K562 (cell line): ENCODE data around the gene VPS41. TPM values are rescaled to one million over a fixed set of nuclear protein-coding genes. Genes with fewer than 3 reads are reported as not detected.

ENCODE experiments used
- ATF7 ChIP-seq: fragments of 450-650 bp; IDR thresholded peaks from 2 replicates; pipeline ENCODE4 v1.7.1; 2014; ENCODE audit warnings: mild to moderate bottlenecking, moderate library complexity
- CEBPB ChIP-seq: fragments of 450-650 bp; IDR thresholded peaks from 2 replicates; pipeline ENCODE4 v1.6.1; 2016; ENCODE audit warnings: missing genetic modification characterization, missing compliant biosample characterization
- CSDE1 ChIP-seq, 2 experiments: fragments of 450-650 bp; IDR thresholded peaks; 2 replicates each; pipeline ENCODE4 v1.6.1; 2016; ENCODE audit warnings: mild to moderate bottlenecking in 1 of 2
- ELF1 ChIP-seq: fragments of 200-800 bp; sonication (Bioruptor generic); IDR thresholded peaks from 2 replicates; pipeline ENCODE4 v1.6.1; 2016; ENCODE audit warnings: missing genetic modification characterization, missing compliant biosample characterization
- ELF2 ChIP-seq: fragments of 250-450 bp; sonication (Bioruptor Pico); IDR thresholded peaks from 2 replicates; pipeline ENCODE4 v1.5.0; 2021; ENCODE audit warnings: mild to moderate bottlenecking
- EP300 ChIP-seq: IDR thresholded peaks from 2 replicates; pipeline ENCODE4 v1.6.1; 2012; ENCODE audit warnings: low read length, improper control_type of control experiment
- GATAD2B ChIP-seq: fragments of 450-650 bp; IDR thresholded peaks from 2 replicates; pipeline ENCODE4 v1.6.1; 2017; ENCODE audit warnings: mild to moderate bottlenecking, borderline replicate concordance
- HCFC1 ChIP-seq: IDR thresholded peaks from 2 replicates; pipeline ENCODE4 v1.6.1; 2012; ENCODE audit warnings: low read depth, low read length, improper control_type of control experiment
- KLF13 ChIP-seq: fragments of 450-650 bp; IDR thresholded peaks from 2 replicates; pipeline ENCODE4 v1.6.1; 2016; ENCODE audit warnings: missing genetic modification characterization, low read depth, mild to moderate bottlenecking, missing compliant biosample characterization, moderate library complexity, borderline replicate concordance
- L3MBTL2 ChIP-seq: fragments of 450-650 bp; IDR thresholded peaks from 2 replicates; pipeline ENCODE4 v1.6.1; 2016; ENCODE audit warnings: mild to moderate bottlenecking, moderate library complexity
- MTA1 ChIP-seq: fragments of 450-650 bp; IDR thresholded peaks from 2 replicates; pipeline ENCODE4 v1.6.1; 2017; ENCODE audit warnings: borderline replicate concordance
- MYNN ChIP-seq, 2 experiments: sonication (generic); formaldehyde crosslinking in 1 of 2; IDR thresholded peaks; 2 replicates each; pipeline versions ENCODE4 v1.5.0 to v1.6.1; 2016 to 2020; ENCODE audit warnings: antibody characterized with exemption in 1 of 2, missing genetic modification reagents in 1 of 2
- PCBP1 ChIP-seq: fragments of 200-400 bp; formaldehyde crosslinking; IDR thresholded peaks from 2 replicates; pipeline ENCODE4 v1.6.1; 2018; ENCODE audit warnings: mild to moderate bottlenecking, low read depth, low read length; ENCODE audit not compliant: poor library complexity, severe bottlenecking
- PHB ChIP-seq: fragments of 250-450 bp; sonication (Bioruptor Pico); IDR thresholded peaks from 2 replicates; pipeline ENCODE4 v1.5.0; 2021
- POLR2AphosphoS2 ChIP-seq: IDR thresholded peaks from 2 replicates; pipeline ENCODE4 v1.6.1; 2012; ENCODE audit warnings: low read length, improper control_type of control experiment
- POU5F1 ChIP-seq: fragments of 150-350 bp; IDR thresholded peaks from 2 replicates; pipeline ENCODE4 v1.6.1; 2014; ENCODE audit warnings: borderline replicate concordance, low read length, low read depth, mild to moderate bottlenecking; ENCODE audit not compliant: partially characterized antibody
- SIN3A ChIP-seq, 2 experiments: fragments of 150-350 bp in 1 of 2; IDR thresholded peaks; 2 replicates each; pipeline ENCODE4 v1.6.1; 2011 to 2016; ENCODE audit warnings: borderline replicate concordance in 2 of 2, low read depth in 2 of 2, low read length in 2 of 2, mild to moderate bottlenecking in 2 of 2, moderate library complexity in 2 of 2; ENCODE audit not compliant: control insufficient read depth in 1 of 2
- ZC3H8 ChIP-seq: fragments of 450-650 bp; IDR thresholded peaks from 2 replicates; pipeline ENCODE4 v1.6.1; 2017
- ZNF217 ChIP-seq: sonication (generic); formaldehyde crosslinking; IDR thresholded peaks from 2 replicates; pipeline ENCODE4 v1.8.0; 2022; ENCODE audit warnings: mild to moderate bottlenecking, missing genetic modification reagents
- ZNF444 ChIP-seq: fragments of 250-450 bp; sonication (Bioruptor Pico); IDR thresholded peaks from 2 replicates; pipeline ENCODE4 v1.4.0; 2020; ENCODE audit warnings: mild to moderate bottlenecking, moderate library complexity
- ZNF589 ChIP-seq: fragments of 200-800 bp; sonication (Bioruptor generic); IDR thresholded peaks from 2 replicates; pipeline ENCODE4 v1.6.1; 2016; ENCODE audit warnings: low read depth, missing genetic modification characterization, missing compliant biosample characterization
- ZNF695 ChIP-seq: fragments of 450-650 bp; formaldehyde crosslinking; IDR thresholded peaks from 2 replicates; pipeline ENCODE4 v1.4.0; 2020; ENCODE audit warnings: mild to moderate bottlenecking, moderate library complexity
- ZNF76 ChIP-seq: fragments of 250-450 bp; sonication (Bioruptor Pico); IDR thresholded peaks from 2 replicates; pipeline ENCODE4 v1.4.0; 2020; ENCODE audit warnings: mild to moderate bottlenecking, moderate library complexity, borderline replicate concordance
- polyA plus RNA-seq, 8 experiments: library from polyadenylated mRNA; depleted of rRNA in 4 of 8; stranded (reverse) in 5 of 8; unstranded in 3 of 8; fragments of >200 nt; fragmentation: Nextera tagmentation in 2 of 8; fragmentation: Illumina TruSeq in 1 of 8; extraction: Ambion mirVana in 2 of 8; extraction: Trizol in 1 of 8; gene quantifications; 2 replicates each; pipeline versions ENCODE4 v1.2.1 to v1.2.3, GENCODE V29; 2011 to 2014; ENCODE audit warnings: inconsistent platforms in 1 of 8, missing spikeins in 1 of 8
- total RNA-seq, 7 experiments: library from RNA; depleted of rRNA in 6 of 7; stranded (reverse); fragments of >200 nt in 6 of 7; fragmentation: Illumina TruSeq in 2 of 7; extraction: Trizol in 2 of 7; gene quantifications; 2 replicates each; pipeline versions ENCODE4 v1.2.1 to v1.2.3, GENCODE V29; 2011 to 2021; ENCODE audit warnings: low replicate concordance in 1 of 7
- TF ChIP-seq, protein P1 (sequence below): fragments of 250-450 bp; sonication (Bioruptor Pico); IDR thresholded peaks from 2 replicates; pipeline ENCODE4 v1.5.0; 2021
- TF ChIP-seq, protein P2 (sequence below): fragments of 450-650 bp; formaldehyde crosslinking; IDR thresholded peaks from 2 replicates; pipeline ENCODE4 v1.4.0; 2022; ENCODE audit warnings: missing genetic modification characterization
- TF ChIP-seq, protein P3 (sequence below): fragments of 250-450 bp; sonication (Bioruptor Pico); IDR thresholded peaks from 2 replicates; pipeline ENCODE4 v1.8.0; 2021; ENCODE audit warnings: borderline replicate concordance, mild to moderate bottlenecking, moderate library complexity; ENCODE audit not compliant: poor library complexity, severe bottlenecking
- TF ChIP-seq, protein P4 (sequence below): sonication (generic); formaldehyde crosslinking; IDR thresholded peaks from 2 replicates; pipeline ENCODE4 v1.8.0; 2022; ENCODE audit warnings: mild to moderate bottlenecking, missing genetic modification reagents

VPS41 gene
- total and polyA plus RNA-seq, 9 of the 15 experiments (the other 6 are each of a cell fraction or from before 2014, with no cell fraction given), result 17.7 to 46.8 (median 32.1) TPM

DNA sequence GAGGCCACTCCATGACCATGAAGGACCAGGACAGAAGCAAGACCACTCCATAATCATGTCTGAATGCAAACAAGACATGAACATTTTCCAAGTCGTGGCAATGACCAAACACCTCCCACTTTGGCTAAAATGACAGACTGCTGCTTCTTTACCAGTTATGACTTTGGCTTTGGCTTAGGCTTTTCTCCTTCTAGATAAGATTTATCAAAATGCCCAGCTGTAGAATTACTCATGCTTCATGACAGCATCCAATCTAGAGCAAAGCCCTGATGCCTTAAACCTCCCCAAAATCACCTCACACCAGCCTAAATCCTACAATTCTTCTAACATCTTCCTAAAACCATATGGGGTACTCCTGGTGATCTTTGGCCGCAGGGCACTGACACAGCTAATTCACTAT lies 102.1 kb downstream of the VPS41 start (continued):
- TF ChIP-seq POU5F1 (no peak), ZNF695 (no peak), ELF1 (tag) (no peak), ZNF589 (no peak), ZC3H8 (no peak), PHB (CRISPR knock-in tag) (no peak), CSDE1 (IDR thresholded peaks at IDR 0.05) (no peak), MTA1 (no peak), HCFC1 (no peak), POLR2AphosphoS2 (no peak), GATAD2B (no peak), ZNF76 (CRISPR knock-in tag) (no peak), MYNN (IDR thresholded peaks at IDR 0.05) (no peak), MYNN (CRISPR knock-in tag; IDR thresholded peaks at IDR 0.05) (no peak), PCBP1 (no peak), ZNF444 (CRISPR knock-in tag) (no peak), ZNF217 (CRISPR knock-in tag) (no peak), L3MBTL2 (no peak), EP300 (peak; percentile 66; the same call in 1 of the 2 replicates), ATF7 (no peak), CEBPB (tag) (no peak), SIN3A (IDR thresholded peaks at IDR 0.05; ENCODE audit: borderline replicate concordance in 2 of 2, control insufficient read depth in 1 of 2, low read depth in 2 of 2, low read length in 2 of 2) (no peak), KLF13 (tag) (no peak), ELF2 (CRISPR knock-in tag) (no peak)
- TF ChIP-seq, protein P1, sequence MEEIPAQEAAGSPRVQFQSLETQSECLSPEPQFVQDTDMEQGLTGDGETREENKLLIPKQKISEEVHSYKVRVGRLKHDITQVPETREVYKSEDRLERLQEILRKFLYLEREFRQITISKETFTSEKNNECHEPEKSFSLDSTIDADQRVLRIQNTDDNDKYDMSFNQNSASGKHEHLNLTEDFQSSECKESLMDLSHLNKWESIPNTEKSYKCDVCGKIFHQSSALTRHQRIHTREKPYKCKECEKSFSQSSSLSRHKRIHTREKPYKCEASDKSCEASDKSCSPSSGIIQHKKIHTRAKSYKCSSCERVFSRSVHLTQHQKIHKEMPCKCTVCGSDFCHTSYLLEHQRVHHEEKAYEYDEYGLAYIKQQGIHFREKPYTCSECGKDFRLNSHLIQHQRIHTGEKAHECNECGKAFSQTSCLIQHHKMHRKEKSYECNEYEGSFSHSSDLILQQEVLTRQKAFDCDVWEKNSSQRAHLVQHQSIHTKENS (CRISPR knock-in tag), result no peak
- TF ChIP-seq, protein P2, sequence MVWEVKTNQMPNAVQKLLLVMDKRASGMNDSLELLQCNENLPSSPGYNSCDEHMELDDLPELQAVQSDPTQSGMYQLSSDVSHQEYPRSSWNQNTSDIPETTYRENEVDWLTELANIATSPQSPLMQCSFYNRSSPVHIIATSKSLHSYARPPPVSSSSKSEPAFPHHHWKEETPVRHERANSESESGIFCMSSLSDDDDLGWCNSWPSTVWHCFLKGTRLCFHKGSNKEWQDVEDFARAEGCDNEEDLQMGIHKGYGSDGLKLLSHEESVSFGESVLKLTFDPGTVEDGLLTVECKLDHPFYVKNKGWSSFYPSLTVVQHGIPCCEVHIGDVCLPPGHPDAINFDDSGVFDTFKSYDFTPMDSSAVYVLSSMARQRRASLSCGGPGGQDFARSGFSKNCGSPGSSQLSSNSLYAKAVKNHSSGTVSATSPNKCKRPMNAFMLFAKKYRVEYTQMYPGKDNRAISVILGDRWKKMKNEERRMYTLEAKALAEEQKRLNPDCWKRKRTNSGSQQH (CRISPR knock-in tag), result no peak
- TF ChIP-seq, protein P3, sequence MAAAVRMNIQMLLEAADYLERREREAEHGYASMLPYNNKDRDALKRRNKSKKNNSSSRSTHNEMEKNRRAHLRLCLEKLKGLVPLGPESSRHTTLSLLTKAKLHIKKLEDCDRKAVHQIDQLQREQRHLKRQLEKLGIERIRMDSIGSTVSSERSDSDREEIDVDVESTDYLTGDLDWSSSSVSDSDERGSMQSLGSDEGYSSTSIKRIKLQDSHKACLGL, result no peak
- TF ChIP-seq, protein P4, sequence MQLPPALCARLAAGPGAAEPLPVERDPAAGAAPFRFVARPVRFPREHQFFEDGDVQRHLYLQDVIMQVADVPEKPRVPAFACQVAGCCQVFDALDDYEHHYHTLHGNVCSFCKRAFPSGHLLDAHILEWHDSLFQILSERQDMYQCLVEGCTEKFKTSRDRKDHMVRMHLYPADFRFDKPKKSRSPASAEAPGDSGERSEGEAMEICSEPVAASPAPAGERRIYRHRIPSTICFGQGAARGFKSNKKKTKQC (CRISPR knock-in tag), result no peak
